Right renal cortex interstitium (tissue), 3 donors: Measurements from ENCODE around the gene OLFM1. TPM values are rescaled to one million over a fixed set of nuclear protein-coding genes. Genes with fewer than 3 reads are reported as not detected.

Source experiments
- DNase-seq, 3 donors: peaks; one replicate each; pipeline ENCODE4 v3.0.0-alpha.2; 2013; ENCODE audit warnings: low read depth in 3 of 3, low spot score in 2 of 3
- polyA plus RNA-seq, 3 donors: library from polyadenylated mRNA; unstranded; fragments of 120-200 nt; gene quantifications; one replicate each; pipeline ENCODE4 v1.2.1, GENCODE V29; 2013; ENCODE audit not compliant: insufficient read length in 3 of 3

Gene OLFM1
- polyA plus RNA-seq: 1 to 10 TPM; 3.2 to 5.7 (median 3.6) TPM

DNA sequence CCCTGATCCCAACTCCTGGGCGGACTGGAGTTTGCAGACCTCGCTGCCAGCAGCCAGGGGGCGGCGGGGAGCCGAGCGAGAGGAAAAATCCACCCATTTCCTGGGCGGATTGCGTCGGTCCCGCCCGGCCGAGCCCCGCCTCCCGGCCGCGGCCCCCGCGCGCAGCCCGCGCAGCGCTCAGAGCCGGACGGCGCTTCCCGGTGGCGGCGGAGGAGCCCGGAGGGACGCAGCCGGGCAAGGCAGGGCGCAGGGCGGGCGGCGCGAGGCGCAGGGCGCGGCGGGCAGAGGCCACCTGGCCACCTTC, at the start of gene OLFM1:
OLFM1 (plus strand) TSS at position 180 of the 304 bp plus-strand sequence. CDS start 322 bp downstream, outside the sequence.
- DNase-seq: peak in 1 of 3 donors; percentile 59

DNA sequence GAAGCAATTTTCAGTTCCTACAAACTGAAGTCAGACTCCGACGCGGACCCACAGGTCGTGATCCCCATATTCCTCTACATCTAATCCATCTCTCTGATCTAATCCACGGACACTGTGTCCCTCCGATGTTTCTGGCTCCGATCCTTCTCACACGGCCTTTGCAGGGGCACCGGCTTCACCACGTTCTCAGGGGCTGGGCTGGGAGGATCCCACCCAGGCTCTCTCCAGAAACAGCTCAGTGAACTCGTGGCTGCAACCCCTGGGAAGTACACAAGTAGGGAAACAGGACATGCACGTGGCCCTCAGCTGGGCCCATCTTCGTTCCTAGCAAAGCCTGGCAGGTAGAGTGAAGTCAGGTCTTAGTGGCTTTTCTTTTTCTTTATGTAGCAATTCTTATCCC, 49.1 kb upstream of the OLFM1 start:
- no peak for DNase-seq

DNA sequence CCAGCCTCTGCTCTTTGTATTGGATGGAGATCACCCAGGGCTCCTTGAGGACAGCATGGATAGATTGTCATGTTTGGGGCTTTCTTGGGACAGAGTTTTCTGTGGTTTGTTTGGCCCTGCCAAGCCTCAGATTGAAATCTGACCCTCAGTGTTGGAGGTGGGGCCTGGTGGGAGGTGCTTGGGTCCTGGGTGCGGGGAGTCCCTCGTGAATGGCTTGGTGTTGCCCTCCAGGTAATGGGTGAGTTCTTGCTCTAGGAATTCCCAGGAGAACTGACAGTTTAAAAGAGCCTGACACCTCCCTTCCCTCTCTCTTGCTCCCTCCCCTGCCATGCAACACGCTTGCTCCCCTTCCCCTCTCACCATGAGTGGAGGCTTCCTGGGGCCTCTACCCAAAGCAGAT, 48.6 kb upstream of the OLFM1 start:
- DNase-seq: no peak

DNA sequence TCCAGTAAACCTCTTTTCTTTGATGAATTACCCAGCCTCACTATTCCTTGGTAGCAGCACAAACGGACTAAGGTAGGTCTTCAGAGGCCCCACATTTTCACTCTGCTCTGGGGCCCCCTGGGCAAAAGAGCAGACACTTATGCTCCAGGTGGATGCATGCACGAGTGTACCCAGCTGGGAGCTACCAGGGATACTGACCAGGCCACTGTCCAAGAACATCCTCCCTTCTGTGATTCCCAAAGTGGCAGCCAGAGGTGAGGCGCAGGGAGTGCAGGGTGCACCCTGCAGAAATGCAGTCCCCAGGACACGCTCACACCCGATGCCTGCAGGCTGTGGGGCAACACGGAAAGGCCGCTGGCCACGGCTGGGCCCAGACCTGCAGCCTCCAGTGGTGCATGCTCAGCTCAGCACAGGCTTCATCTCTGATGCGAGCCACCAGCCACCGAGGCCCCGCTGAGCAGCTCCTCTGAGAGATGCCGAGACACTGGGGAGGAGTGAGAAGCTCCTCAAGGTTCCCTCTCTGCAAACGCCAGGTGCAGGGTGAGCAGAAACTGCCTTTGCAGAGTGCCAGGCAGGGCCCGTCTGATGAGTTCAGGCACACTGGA, 48.1 kb upstream of the OLFM1 start:
- DNase-seq: no peak

DNA sequence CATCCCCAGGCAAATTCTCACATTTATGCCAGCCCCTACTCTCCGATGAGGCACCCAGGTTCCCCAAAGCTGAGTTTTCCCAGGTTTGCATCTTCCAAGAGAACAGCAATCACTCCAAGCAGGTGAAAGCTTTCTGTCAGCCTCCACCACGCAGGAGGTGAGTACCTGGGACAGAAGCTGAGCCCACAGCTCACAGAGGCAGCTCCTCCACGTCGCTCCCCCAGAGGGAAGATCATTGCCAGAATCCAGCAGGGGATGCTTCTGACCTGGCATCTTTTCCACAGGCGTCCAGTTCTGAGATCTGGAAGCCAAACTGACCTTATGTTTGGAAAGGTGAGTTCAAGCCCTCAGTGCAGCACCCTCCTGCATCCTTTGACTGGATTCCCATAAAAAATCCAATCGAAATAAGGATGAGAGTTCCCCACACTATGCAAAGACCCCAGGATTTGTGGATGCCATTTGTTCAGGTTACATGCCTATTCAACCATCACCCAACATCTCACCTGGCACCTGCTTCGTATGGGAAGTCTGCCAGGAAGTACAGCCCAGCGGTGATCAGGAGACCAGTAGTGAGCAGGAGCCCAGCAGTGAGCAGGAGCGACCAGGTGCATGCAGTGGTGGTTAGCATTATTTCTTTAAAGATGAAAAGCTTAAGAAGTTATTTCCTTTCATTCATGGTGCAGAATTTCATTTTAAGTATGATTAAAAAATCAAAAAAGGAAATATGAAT, 47.4 kb upstream of the OLFM1 start:
- DNase-seq: no peak

DNA sequence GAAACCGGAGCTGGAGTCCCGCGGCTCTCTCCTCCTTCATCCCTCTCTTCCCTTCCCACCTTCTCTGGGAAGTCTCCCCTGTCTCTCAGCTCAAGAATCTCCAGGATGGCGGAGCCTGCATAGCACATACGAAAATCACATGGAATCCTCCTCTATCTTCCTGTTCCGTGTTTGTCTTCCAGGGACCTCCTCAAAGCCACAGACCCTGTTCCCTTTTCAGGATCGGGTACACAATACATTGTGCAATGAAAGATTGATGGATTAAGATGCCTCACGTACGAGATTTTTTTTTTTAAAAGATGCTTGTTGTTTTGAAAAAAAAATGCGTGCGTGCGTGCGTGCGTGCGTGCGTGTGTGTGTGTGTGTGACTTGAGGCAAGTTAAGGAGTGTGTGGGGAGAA, 46.6 kb upstream of the OLFM1 start:
- DNase-seq: no peak

DNA sequence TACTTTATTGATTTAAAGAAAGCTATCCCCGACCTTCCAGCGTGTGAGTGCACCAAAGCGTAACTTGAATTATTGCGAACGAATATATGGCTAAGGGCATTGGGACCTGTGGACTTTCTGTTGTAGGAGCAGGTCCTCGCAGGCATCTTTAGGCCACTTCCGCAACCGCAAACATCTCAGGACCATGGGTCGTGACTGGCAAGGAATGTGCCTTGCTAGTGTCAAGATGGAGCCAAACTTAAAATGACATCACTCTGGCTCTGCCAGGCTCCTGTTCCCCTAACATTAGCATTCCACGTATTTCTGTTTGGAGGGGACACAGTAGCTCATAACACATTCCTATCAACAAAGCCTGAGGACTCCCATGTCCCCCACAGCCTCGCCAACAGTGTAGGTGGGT, 44.1 kb upstream of the OLFM1 start:
- no peak for DNase-seq

DNA sequence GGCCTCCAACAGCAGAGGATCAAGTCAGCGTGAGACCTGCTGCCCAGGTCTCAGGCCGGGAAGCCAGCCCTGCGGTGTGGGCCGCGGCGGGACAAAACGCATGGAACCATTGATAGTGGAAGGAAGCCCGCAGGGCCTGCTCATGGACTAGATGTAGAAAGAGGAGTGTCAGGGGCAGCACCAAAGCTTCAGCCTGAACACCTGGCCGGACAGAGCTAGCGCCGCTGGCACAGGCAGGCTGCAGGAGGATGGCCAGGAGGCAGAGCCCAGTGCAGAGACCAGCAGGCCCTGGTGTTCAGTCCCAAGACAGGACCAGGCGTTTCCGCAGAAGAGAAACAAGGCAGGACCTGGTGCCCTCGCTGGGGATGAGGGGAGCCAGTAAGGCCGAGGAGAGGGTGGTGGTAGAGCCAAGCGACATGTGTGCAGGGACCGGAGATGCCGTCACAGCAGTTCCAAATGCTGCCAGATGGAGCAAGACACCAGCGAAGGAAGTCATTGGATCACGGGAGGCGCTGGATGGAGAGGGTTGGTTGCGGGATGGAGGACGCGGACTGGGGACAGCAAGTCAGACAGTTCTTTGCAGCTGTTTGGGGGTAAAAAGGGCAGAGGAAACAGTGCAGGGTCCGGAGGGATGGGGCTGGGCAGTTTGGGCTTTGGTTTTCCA, 42.1 kb upstream of the OLFM1 start:
- DNase-seq: no peak

DNA sequence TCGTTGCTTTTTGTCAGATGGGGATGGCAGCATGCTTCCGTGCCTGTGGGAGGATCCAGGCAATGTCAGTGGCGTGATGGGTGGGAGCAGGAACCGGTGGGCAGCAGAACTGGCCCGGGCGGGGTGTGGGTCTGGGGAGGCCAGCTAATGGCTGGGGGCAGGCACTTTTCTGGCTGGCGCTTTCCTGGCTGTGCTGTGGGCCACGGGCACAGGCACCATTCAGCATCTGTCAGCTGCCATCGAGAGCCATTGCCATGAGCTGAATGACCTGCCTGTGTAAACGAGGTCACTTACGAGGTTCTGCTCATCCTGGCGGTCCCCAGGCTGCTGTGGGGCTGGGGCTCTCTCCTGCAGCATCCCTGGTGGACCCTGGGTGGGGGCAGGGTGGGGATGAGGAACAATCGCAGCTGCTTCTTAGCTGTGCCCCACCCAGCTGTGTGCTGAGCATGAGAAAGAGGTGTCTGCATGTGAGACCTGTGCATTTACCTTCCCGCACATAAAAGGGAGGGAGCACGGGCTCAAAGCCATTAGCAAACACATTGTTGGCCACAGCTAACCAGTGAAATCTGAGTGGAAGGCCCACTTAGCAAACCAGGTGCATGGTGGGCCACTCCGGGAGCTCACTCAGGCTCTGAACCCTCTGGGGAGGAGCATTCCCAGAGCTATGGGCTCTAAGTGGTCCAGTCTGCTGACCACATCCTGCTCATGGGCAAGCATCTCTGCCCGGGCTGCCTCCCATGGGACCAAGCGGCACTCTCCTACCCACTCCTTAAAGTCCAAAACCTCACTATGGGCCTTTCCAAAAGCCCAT, 41.3 kb upstream of the OLFM1 start:
- DNase-seq: no peak

DNA sequence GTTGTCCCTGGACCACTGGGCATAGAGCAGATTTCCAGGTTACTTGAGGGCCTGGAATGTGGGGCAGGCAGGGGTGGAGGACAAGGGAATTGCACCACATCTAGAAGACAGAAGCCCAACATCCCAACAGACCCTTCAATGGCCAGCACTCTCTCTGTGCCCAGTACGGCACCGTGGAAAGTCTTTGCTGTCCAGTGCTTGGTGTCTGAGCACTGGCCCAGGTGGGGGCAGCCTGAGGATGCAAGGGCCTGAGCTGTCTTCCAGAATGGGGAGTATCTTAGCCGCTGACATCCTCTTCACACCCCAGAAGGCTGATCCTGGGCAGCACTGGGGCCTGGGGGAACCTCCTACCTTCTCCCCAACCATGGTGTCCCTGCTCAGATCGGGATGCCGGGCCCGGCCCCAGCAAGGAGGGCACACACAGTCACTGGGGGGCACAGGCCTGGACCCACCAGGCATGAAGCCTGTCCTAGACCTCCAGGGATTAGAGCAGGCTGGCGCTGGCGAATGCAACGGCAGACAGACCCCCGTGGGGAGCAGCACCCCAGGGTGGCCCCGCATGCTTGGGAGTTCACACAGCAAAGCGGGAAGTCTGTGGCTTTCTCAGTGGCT, 40.6 kb upstream of the OLFM1 start:
- no peak for DNase-seq

DNA sequence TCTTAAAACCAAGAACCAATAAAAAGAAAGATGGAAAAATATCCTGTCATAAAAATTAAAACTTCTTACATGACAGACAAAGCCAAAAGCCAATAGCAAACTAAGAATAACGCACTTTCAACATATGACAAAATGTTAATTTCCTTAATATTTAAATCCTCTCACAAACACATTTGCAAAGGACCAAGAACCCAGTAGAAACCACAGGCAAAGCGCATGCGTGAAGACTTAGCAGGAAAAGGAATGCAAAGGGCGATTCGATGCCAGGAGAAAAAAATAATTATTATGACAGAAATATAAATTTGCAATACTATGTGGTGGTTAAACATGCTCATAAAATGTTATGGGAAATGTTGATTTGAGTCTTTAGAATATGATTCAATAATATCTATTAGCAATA, 39.9 kb upstream of the OLFM1 start:
- DNase-seq: no peak

DNA sequence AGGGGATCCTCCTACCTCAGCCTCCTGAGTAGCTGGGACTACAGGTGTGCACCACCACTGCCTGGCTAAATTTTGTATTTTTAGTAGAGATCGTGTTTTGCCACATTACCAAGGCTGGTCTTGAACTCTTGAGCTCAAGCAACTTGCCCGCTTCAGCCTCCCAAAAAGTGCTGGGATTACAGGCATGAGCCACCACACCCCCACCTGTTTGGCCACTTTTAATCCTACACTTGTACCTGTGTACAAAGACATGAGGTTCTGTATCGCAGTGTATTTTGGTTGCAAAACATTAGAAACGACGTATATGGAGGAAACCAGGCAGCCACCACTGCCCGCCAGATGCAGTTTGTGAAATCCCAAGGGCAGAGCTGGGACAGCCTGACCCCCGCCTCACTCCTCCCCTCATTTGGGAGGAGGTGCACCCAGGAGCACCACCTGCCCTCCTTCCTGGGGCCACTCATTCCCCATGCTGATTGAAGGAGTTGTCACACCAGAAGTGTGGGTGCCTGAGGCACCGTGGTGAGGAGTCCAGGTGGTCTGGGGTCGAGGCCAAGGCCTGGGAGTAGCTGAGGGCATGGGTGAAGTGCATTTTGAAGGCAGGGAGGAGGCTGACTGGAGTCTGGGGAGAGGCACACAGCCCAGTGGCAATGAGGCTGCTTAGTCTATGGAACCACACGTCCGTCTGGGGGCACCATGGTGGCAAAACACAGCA, 39.3 kb upstream of the OLFM1 start:
- no peak for DNase-seq

DNA sequence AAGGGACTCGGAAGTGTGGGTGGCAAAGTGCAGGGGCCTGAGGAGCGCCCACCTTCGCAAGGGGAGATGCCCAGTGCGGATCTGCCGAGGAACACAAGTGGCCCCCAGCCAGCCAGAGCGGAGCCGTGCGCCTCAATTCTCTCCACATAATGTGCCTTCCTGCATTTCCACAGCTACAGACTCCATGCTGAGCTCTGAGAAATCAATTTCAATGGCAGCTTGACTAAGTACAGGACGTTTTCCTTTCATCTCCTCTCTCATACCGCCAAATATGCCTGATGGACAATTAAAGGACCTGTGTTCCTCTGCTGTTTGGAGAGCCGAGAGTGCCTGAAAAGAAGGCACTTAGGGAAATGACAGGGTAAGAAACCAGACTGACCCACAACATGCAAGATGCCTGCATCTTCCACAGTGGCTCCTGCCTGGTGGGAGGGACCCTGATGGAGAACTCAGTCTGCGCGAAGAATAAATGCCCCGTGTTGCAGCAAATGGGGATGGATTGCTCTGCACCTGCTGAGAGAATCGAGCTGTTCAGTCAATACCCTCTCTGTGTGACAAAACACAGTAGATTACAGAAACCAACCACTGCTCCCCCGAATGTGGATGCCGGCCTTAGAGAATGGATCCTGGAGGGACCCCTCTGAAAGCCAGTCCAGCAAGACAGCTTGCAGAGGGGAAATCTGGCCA, 38.6 kb upstream of the OLFM1 start:
- DNase-seq: no peak

DNA sequence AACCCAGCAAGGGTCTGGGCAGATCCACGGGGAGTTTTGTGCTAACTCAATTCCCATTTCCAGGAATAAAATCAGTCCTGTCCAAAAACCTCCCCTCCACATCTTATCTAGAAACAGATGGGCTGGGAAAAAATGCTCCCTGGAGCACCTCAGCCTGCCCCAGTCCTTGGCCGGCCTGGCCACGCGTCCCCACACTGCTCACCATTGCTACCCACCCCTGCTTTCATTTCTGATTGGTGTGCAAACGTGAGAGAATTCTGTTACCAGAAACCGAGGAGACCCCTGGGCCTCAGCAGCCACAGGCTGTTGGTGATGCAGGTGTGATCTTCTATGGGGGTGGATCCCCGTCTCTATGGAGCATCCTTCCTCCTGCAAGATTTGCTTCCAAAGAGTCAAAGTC, 38.0 kb upstream of the OLFM1 start:
- no peak for DNase-seq

DNA sequence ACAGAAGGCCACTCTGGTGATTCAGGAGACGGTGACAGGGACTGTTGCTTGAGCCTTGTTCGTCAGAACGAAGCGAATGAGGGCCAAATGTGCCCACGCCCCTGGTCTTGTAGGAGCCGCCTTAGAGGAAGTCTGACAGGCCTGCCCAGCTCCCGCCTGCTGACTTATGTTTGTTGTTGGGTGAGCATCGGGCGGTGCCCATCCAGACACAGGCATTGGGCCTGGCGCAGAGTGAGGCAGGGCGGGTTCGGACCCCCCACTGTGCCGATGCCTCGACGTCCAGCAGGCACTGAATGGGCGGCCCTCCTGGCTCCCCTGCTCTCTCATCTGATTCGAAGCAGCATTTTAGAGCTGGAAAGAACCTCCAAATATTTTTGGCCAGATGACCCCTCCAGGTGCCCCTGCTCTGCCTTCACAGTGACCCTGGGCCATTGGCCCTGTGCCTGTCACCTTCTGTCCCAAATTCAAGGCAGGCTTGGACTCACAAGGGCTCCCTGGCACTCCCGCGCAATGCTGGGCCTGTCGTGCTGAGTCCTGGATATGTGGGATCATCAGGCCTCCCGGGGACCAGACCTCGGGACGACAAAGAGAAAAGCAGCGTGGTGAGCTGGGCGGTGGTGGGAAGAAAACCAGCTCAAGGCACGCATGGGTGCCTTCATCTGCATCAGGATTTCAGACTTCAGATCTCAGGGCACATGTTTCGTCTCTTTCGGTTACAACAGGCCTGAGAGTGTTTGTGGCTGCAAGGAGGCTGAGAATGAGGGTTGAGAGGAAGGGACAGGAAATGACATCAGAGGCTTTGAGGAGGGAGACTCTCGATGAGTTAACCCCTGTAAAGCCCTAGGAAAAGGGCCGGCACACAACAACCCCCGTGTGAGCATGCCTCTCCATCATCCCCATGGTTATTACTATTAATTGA, 37.1 kb upstream of the OLFM1 start:
- no peak for DNase-seq

DNA sequence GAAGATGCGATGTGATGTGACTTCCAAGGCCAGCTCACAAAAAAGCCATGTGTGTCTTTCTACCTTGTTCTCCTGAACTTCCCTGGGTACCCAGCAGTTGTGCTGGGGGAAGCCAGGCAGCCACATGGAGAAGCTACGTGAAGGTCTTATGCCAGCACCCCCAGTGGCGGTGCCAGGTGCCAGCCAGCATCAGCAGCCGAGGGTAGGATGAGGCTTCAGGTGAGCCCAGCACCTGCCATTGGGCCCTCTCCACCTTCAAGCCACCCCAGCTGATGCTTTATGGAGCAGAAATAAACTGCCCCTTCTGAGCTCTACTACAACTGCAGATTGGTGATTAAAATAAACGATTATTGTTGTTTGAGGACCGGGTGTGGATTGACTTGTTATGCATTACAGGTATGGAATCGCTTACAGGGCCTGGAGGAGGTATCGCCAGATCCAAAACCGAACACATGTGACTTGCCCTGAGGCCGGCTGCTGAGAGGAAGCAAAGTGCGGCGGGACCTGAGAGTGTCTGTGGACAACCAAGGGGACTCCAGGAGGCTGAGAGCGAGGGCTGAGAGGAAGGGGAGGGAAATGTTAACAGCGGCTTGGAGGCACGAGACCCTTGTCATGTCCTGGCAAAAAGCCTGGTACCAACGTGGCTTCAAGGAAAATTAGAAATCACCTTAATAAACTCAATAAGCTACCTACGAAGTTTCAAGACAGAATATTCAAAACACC, 36.0 kb upstream of the OLFM1 start:
- DNase-seq: no peak

DNA sequence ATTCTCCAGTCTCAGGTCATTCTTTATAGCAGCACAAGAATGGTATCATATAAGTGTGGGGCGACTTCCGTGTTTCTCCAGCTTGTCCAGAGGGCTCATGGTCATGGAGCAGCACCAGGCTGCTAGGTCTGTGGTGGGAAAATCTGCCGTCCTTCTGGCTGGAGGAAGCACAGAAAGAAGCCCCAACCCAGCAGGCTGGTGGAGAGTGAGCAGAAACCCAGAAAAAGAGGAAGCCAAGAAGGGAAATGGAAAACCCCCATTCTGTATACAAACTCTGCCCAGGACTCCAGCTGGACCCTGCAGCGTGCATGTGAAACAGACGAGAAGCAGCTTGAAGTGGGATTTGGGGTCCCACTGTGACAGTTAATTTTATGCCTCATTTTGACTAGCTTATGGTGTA, 34.3 kb upstream of the OLFM1 start:
- DNase-seq: no peak

DNA sequence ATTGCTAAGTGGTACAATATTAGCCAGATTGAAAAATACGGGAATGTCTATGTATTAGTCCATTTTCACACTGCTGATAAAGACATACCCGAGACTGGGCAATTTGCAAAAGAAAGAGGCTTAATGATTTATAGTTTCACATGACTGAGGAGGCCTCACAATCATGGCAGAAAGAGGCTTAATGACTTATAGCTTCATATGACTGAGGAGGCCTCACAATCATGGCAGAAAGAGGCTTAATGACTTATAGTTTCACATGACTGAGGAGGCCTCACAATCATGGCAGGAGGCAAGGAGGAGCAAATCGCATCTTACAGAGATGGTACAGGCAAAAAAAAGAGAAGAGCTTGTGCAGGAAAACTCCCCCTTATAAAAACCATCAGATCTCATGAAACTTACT, 32.3 kb upstream of the OLFM1 start:
- DNase-seq: no peak
